ENCODE data around the gene LCT.
"Not testable (repeated sequence)": the region's sequence is repeated elsewhere in the genome, so short reads cannot be mapped to it uniquely, and the experiment has no call there.

LCT gene

DNA sequence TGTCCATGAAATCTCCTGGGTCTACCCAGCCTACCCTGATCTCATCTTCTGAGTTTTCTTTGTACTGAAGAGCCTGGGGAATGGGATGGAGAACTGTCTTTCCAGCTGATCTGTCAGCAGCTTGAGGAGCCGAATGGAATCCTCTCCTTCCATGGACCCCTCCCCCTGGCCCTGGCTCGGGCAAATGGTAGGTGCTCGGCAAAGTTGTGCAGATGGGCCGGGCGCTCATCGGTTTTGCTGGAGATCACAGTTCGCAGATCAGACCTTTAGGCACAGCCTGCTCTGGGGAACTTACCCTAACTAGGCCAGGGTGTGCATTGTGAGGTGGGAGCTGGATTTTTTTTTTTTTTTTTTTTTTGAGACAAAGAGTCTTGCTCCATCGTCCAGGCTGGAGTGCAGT, 40.4 kb downstream of the LCT start:
- DNase-seq = no peak

GRCh38 chr2:135795641-135796040, 41.3 kb downstream of the LCT start:
- not testable (repeated sequence) for DNase-seq

DNA sequence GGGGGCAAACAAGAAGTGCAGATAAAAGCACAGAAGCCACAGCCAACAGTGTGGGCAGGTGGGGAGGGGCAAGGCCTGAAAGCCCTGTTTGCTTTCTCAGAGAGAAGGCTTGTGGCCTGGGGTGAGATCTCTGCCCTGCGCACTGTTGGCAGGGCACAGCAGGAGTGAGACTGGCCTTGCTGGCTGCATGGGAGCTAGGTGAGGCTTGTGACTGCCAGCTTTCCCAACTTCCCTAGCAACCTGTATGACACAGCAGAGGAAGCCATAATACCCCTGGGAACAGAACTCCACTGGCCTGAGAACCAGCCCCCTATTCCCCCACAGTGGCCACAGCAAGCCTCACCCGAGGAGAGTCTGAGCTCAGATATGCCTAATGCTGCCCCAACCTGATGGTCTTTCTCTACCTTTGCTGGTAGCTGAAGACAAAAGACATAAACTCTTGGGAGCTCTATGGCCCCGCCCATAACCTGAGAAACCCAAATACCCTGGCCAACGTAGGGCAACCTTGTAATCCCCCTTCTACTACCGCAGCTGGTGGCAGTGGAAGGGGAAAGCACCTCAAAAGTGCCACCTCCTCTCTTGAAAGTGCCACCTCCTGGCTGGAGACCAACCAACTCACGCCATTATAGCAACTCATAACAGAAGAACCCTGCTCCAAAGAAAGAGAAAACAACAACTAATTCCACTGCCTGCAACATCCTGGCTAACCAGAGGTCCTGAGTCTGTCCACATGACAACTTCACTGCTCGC, 44.4 kb downstream of the LCT start:
- no peak for DNase-seq

DNA sequence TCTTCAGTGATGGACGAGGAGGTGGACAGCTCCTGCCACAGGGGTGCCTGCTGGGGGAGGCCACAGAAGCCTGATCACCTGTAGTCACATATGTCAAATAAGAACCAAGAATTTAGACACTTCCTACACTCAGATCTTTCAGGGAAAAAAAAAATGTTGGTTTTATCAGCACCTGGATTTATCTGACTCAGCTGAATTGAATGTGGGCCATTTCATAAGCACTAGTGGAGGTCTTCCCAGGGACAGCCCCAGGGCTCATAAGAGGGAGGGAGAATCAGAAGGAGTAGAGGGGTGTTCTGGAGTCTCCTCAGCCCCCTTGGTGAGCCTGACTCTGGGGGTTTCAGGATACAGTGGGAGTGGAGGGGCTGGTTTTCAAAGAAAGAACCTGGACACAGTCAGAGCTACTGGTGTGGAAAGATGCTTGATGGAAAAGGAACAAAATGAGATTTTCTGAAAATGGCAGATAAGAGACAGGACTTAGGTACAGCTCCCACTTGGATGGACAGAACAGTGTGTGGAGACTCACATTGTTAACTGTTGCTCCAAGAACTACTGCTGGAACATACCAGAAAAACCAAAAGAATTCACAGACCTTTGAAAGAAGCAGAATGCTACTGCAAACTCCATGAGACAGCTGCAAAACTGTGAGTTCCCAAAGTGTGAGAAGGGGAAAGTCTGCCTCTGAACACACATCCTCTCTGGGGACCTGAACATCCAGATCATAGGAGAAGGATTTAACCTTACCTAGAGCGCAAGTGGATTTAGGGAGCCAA, 45.4 kb downstream of the LCT start:
- no peak for DNase-seq

GRCh38 chr2:135790423-135790822, 46.6 kb downstream of the LCT start:
- no peak for DNase-seq

DNA sequence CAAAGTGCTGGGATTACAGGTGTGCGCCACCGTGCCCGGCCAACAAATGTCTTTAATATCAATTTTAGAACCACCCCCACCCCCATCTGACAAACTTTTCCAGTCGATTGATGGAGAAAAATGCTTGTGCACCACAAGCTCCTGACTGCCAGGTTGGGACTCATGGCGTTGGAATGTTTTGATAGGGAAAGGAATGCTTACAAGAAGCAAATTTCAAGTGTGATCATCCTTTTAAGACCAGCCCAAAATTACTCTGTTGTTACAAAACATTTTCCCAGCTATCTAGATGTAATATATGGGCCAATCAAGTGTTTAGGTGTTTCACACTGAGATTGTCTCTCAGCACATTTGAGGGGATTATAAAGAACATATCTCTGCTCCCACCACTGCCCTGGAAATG, 50.2 kb downstream of the LCT start:
- no peak for DNase-seq

DNA sequence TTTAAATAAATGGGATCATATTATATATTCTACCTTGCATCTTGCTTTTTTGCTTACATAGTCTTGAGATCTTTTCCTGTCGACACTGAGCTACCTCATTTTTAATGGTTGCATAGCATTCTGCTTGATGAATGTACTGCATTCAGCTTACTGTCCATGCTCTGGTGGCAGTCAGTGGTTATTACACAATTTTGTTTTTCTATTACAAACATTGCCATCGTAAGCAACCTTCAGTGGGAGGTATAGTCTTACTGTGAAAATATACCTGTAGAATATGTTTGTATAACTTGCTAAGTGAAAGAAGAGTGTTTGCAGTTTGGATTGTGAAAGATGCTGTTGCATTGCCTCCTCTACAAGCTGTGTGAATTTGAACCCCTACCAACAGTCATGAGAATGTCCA, 52.0 kb downstream of the LCT start:
- DNase-seq = no peak

DNA sequence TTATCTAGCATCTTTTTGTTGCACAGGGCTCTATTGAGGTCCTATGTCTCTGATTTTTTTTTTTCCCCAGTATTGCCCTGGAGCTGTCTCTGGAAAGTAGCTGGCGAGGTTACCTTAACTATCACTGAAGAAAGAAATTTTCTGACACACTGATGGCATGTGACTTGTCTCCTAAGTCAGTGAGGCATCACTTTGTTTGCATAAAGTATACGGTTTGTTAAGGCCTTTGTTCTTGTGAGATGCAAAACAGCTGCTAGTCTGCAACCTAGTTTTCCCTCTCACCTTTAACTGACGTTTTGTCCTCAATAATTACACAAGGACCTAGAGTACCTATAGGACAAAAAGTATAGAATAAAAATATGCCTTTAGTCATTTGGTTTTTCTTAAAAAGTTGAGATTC, 53.5 kb downstream of the LCT start:
- no peak for DNase-seq

DNA sequence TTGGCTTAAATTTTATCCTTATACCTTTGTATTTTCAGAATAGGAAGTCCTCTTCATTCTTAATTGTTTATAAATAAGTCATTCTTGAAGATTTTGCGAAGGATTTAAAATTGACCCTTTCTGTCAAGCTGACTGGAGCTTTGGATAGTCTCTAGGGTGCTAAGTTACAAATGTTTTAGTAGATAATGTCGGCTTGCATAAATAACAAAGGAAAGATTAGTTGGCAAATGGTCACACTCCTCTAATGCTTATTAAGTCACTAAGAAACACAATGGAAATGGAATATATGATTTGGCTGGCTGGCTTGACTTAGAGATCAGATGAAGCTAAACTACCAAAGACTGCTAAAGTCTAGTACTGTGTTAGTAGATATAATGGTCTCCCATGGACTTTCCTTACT, 54.8 kb downstream of the LCT start:
- DNase-seq = no peak

DNA sequence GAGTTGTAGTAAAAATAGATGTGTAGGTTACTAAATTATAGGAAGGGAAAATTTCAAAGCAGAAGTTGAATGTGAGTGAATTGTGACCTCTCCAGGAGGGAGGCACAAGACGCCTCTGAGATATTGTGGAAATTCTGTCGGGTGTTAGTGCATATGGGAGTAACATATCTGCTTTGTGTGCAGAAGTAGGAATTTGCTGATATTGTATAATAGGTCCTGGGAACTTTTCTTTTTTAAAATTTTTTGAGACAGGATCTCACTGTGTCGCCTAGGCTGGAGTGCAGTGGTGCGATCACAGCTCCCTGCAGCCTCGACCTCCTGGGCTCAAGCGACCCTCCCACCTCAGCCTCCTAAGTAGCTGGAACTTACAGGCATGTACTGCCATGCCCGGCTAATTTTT, 60.6 kb downstream of the LCT start:
- no peak for DNase-seq

- no peak for DNase-seq
These were observed 61.6 kb downstream of the LCT start for GRCh38 chr2:135775420-135775819.

GRCh38 chr2:135773917-135774316, 63.1 kb downstream of the LCT start:
- no peak for DNase-seq

GRCh38 chr2:135773319-135773718, 63.7 kb downstream of the LCT start:
- no peak for DNase-seq

DNA sequence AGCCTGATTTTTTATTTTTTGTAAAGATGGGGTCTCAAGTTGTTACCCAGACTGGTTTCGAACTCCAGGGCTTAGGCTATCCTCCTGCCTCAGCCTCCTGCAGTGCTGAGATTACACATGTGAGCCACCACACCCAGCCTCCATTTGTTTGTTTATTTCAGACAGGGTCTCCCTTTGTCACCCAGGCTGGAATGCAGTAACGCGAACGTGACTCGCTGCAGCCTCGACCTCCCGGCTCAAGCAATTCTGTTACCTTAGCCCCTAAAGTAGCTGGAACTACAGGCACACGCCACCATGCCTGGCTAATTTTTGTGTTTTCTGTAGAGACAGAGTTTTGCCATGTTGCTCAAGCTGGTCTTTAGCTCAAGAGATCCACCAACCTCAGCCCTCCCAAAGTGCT, 68.1 kb downstream of the LCT start:
- DNase-seq = no peak

- DNase-seq = no peak
These were observed 74.5 kb downstream of the LCT start for GRCh38 chr2:135762530-135762929.

- DNase-seq = no peak
These were observed 75.0 kb downstream of the LCT start for GRCh38 chr2:135762022-135762421.

DNA sequence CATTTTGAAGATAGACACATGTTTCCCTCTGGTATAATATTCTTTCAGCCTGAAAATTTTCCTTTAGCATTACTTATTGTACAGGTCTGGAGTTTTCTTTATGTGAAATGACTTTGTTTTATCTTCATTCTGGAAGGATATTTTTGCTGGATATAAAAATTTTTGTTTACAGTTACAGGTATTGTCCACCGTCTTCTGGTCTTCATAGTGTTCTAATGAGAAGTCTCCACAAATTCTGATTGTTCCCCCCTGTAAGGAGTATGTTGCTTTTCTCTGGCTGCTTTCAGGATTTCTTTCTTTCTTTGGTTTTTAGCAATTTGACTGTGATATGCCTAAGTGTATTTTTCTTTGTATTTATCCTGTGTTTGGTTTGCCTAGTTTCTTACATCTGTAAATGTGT, 80.3 kb downstream of the LCT start:
- no peak for DNase-seq

DNA sequence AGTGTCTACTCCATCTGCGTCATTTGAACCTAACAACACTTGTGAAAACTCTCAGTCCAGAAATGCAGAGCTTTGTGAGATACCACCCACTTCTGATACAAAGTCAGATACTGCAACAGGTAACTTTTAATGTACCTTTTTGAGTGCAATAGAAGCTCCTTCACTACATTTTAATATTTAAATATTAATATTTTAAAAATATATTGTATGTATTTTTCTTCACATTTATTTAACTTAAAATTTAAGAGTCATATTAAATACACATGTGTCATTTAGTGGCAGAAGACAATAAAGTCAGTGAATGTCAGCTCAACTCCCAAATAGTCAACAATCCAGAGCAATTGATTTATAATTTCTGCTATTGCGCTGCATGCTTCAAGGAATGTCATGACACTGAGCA, 81.4 kb downstream of the LCT start:
- no peak for DNase-seq

DNA sequence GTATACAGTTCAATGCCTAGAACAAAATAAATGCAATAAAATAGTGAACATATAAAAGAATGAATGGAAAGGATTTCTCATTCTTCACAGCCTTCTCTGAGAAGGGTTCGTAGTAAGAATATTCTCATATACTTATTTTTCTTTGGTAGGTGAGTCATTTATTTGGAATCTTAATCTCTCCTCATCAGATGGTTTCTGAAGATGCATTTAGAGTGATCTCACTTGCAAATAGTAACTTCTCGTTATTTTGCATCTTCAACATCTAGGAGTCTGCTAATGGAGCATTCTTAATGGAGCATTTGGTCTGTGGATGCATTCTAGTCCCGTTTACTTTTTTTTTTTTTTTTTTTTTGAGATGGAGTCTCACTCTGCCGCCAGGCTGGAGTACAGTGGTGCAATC, 91.4 kb downstream of the LCT start:
- DNase-seq = no peak

DNA sequence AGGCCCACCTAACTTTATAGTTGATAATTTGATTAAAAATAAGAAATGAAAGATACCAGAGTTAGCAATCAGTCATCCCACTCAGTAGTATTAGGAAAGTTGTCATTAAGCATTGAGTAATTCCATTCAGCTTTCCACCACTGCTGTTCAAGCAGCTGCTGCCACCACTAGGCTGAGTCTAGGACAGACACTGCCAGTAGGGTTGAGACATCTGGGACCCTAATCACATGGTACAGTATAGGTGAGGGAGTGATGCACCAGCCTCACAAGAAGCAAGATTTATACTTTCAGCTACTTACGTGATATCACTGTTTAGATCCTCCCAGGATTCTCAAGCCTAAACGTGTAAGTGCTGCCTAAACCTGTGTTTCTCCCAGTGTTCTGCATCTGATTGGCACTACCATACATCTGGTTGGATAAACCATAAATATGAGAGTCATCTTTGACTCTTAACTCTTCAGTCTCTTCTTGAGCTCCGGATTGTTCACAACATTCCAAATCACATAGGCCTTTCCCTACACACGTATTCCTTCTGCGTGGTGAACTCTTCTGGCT, 92.1 kb downstream of the LCT start:
- DNase-seq = no peak

DNA sequence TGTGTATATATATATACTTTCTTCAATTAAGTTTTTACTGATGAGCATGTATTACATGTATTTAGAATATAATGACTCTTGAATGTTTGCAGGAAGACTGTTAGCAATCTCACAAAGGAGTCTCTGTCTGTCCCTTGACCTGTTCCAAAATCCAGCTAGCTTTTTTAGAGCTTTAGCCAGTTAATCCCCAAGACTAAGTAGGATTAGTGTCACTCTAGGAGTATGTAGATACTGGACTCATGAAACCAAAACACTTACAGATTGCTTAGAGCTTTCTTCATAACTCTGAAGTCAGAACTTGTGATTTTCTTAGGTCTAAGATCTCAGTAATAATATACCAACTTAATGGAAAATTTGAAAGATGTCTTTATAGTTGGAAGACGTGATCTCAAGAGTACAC, 93.1 kb downstream of the LCT start:
- DNase-seq = no peak

- no peak for DNase-seq
These were observed 94.6 kb downstream of the LCT start for GRCh38 chr2:135742325-135742757.

DNA sequence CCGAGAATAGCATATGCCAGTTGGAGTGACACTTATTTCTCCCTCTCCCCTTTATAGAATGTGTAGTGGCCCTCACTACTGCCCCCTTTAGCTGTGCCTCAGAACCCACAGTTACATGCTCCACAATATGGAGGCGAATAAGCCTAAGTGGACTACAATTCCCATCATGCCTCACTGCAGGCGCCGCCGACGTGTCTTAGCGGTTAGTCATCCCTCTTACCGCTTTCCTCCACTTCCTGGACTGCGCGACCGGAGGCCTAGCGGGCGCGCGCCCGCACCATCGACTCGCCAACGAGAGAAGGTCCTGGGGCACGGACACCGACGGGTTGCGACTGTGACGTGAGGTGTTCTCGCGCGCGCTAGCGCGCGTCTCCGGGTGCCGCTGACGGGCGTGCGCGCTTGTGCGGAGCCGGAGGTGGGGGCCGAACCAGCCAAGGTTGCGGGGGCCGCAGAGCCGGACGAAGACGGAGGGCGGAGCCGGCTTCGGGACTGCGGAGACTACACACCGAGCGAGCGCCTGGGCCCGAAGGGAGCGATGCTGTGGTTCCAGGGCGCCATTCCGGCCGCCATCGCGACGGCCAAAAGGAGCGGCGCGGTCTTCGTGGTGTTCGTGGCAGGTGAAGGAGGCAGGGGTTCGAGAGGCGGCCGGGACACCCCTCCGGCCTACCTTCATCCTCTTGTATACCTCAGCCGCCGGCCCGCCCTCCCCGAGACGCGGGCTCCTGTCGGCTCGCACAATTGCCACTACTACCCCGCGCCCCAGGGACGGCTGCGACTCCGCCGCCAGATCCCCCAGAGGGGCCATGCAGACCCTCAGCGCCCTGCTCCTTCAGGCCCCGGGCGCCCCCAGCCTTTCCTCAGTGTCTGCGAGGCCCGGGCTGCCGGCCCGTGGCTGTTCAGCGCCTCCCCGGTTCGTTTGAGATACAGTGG, 95.3 kb downstream of the LCT start, which contains the start of gene UBXN4:
Gene UBXN4 (plus strand): TSS at position 461 of the 930 bp plus-strand sequence. CDS start 75 bp downstream, at position 536.
- DNase-seq = peak; percentile 85

Data from effector CD8-positive, alpha-beta T cell (primary cell).